Hepatocyte (in vitro differentiated cells): ENCODE results near the gene CEBPE.

ENCODE experiments used
- CTCF ChIP-seq: fragments of 200-600 bp; sonication (generic); IDR thresholded peaks from 2 replicates; pipeline ENCODE4 v1.5.1; 2016; ENCODE audit warnings: antibody characterized with exemption, mild to moderate bottlenecking; ENCODE audit not compliant: poor library complexity
- EZH2 ChIP-seq: fragments of 200-600 bp; sonication (generic); IDR thresholded peaks from 2 replicates; pipeline ENCODE4 v1.6.1; 2016; ENCODE audit warnings: antibody characterized with exemption, mild to moderate bottlenecking, borderline replicate concordance
- EZH2phosphoT487 ChIP-seq: fragments of 200-600 bp; sonication (generic); IDR thresholded peaks from one replicate; pipeline ENCODE4 v1.6.1; 2018; ENCODE audit warnings: antibody characterized with exemption, mild to moderate bottlenecking, low read depth, moderate library complexity; ENCODE audit not compliant: unreplicated experiment, severe bottlenecking

DNA sequence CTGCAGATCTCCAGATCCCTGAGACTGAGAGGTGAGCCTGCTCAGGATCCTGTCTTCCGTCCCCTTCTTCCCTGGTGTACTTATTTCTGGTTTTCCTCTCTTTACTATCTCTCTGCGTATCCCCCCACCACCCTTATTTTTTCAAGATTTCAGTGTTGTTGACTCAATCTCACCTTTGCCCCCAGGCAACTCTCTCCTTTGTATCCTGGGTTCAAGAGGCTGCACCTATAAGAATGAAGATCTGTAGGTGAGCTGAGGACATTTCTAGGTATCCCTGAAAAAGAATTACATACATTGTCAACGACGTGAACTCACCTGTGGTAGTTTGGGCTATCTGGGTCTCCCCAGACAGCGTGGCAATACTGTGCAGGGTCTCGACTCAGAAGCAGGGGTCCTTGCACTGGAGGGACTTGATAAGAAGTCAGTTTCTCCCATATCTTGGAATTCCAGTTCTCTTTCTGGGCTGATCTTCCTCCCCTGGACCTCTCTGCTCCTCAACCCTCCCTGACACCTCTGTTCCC is 14.9 kb downstream of the CEBPE start:
- no peak for TF ChIP-seq CTCF
- no peak for TF ChIP-seq EZH2
- TF ChIP-seq EZH2phosphoT487, result no peak
